Fibroblast of skin of left biceps (primary cell): ENCODE results near the gene GSTT2B.
"Not testable (repeated sequence)": the region's sequence is repeated elsewhere in the genome, so short reads cannot be mapped to it uniquely, and the experiment has no call there.

Experiments
- DNase-seq, 2 experiments: peaks; one replicate each; pipeline ENCODE4 v3.0.0-alpha.2; 2013; ENCODE audit warnings: low read depth in 2 of 2

The GSTT2B gene

GRCh38 chr22:23947391-23947790 lies 13.6 kb downstream of the GSTT2B start:
- not testable (repeated sequence) for DNase-seq

DNA sequence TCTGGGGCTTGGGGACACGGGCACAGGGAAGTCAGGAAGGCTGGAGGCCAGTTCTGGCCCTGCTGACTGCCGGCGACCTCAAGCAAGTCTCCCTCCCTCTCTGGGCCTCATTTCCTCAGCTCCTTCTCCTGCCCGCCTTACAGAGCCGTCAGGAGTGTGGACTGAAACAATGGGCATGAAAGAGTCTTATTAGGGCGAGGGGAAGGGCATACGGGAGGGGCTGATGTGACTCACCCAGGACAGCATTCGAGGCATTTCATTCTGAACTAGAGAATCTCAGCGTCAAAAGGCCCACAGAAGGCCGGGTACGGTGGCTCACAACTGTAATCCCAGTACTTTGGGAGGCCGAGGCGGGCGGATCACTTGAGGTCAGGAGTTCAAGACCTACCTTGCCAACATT lies 20.8 kb downstream of the GSTT2B start:
- DNase-seq = not testable (repeated sequence)

DNA sequence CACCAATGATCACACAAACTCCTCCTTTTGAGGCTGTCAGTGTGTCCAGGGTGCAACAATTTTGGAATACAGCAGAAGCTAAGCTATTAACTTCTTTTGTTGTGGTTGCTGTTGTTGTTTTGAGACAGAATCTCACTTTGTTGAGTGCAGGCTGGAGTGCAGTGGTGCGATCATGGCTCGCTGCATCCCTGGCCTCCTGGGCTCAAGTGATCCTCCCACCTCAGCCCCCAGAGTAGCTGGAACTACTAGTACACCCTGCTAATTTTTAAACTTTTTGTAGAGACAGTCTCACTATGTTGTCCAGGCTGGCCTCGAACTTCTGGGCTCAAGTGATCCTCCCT lies 22.0 kb downstream of the GSTT2B start:
- DNase-seq = no peak

DNA sequence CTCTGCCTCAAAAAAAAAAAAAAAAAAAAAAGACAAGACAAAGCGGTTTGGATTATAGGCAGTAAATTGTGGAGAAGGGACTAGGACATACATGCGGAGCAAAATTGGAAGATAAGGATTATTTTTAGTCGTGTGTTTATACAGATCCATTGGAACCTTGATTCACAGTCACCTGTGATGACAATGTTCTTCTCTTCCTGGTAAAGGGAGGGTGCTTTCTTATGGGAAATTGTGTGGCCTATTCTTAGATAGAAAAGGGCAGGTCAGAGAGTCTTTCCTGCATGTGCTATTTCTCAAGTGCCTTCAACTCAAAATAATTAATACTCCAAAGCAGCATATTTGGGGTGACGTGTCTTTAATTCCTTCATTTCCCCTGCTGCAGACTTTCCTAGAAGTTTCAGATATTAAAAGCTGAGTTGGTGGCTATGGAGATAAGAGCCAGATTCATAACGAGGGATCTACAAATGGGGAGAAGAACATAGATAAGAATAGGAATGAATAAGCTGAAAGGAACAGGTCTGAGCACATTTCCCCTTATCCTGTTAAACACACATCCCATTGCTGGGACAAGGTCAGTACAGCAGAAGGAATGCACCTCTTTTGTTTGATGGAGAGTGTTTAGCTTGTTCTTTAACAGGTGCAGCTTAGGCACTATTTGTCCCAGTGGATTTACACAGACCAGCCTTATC lies 22.5 kb downstream of the GSTT2B start:
- no peak for DNase-seq

- DNase-seq = no peak
Observed at GRCh38 chr22:23926561-23926960, 34.4 kb downstream of the GSTT2B start.

GRCh38 chr22:23925020-23925606 lies 35.9 kb downstream of the GSTT2B start:
- DNase-seq = no peak

DNA sequence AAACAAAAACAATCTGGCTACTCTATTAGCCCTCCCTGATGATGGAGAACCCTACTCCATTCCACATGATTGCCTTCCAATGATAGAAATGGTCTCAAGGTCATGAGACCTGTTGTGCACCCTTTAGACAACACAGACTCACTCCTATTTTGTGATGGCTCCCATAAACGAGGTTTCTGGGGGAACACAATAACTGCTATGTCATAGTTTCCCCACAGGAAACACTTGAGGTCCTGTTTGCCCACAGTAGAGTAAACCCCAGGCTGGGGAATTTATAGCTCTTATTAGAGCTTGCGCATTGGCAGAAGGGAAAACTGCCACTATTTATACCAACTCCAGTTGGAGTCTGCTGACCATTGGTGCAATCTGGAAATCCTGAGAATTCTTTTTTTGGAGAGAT lies 38.1 kb downstream of the GSTT2B start:
- no peak for DNase-seq

DNA sequence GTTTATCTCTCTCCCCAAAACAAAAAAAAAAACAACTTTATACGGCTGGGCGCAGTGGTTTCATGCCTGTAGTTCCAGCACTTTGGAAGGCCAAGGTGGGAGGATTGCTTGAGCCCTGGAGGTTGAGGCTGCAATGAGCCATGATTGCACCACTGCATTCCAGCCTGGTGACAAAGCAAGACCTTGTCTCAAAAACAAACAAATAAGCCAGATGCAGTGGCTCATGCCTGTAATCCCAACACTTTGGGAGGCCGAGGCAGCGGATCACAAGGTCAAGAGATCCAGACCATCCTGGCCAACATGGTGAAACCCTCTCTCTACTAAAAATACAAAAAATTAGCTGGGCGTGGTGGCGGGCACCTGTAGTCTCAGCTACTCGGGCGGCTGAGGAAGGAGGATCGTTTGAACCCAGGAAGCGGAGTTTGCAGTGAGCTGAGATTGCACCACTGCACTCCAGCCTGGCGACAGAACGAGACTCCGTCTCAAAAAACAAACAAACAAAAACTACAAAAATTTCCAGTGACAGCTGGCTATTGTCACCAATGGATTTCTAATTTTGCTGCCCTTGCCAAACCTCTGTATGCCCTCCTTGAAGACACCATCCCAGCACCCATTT lies 39.3 kb downstream of the GSTT2B start:
- not testable (repeated sequence) for DNase-seq

DNA sequence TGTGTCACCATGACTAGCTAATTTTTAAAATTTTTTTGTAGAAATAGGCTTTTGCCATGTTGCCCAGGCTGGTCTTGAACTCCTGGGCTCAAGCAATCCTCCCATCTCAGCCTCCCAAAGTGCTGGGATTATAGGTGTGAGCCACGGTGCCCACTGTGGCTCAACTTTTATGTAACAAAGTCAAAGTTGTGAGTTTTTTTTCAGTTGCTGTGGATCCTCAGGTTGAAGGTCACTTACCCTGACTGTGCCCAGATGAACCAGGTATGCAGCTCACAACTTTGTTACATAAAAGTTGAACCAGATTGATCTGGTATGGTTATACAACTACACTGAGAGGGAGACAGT lies 40.8 kb downstream of the GSTT2B start:
- DNase-seq = not testable (repeated sequence)

DNA sequence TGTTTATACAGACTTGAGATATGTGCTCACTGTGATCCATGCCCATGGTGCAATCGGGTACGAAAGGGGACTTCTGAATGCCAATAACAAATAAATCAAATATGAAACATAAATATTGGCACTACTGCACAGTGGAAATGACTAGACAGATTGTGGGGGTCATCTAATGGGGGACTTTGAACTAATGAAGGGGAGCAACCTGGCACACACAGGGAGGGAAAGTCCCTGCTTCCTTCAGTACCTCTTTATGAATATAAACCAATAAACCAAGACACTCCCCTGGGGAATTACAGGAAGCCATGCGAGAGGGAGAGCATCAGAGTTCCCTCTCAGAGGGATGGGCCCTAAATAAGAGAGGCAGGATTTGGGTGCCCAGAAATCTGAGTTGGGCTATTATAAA lies 45.7 kb downstream of the GSTT2B start:
- DNase-seq = no peak

DNA sequence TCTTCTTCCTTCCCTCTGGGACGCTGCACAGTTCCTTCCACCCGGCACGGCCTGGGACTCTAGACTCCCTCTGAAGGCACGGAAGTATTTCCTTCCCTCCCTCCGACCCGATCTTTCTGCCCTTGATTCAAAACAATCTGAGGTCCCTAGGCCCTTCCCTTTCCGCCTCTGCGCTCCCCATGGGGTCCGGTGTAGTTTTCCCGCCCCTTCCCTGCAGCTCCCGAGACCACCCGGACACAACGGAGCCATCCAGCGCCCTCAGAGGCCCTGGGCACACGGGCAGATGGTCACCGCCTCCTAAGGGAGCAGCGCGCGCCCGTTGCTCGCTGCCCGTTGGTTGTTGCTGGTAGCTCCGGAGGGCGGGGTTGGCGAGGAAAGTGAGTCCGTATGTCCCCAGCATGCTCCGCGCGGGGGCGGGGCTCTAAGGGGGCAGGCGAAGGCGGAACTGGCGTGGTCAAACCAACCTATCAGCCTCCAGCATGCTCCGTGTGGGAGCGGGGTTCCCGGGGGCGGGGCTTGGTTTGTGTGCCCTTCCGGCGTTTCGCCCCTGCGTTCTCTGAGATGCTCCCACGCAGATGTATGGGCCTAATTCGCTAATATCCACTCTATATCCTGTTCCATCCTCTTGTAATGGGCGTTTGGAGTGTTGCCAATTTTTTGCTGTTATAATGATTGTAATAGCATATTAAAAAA lies 47.2 kb downstream of the GSTT2B start:
- DNase-seq = peak; percentile 94 to 95

DNA sequence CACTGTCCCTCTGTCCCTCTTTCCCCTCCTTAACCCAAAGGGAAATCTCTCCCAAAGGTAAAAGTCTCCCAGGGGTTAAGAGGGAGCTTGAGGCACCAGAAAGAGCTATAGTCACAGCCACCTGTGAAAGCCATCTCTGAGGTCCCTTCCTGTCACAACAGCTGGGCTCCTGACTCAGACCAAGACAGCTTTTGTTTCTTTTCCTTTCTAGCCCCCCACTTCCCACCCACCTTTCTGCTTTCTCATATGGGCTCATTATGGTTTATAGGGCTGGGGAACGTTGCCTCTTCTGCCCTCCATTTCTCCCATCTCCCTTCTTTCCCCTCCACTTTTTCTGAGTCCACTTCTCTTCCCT lies 47.7 kb downstream of the GSTT2B start:
- no peak for DNase-seq

DNA sequence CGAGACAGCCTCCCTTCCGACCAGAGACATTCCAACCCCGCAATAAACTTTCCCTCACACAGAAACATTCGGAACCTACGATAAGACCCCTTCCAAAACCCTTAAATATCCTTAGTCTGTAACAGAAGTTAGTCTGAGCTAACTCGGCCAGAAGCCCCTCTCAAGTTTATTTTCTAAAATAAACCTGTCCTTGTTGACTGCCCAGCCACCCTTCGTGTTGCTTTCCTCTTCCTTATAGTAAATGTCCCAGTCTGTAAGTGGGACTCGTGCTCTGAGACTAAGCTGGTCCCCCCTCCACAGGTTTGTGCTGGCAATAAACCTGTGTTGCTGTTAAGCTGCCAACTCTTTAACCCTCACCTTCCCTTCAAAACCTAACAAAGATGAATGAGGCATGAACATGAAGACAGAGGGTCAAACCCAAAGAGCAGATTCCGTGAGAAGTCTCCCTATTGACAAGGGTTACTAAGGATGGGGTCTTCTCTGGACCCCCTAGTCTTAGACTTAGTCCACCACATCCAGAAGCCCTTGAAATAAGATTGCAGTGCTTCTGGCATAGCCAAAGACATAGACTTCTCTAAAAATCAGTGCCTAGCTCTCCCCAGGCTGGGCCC lies 48.6 kb downstream of the GSTT2B start:
- no peak for DNase-seq

DNA sequence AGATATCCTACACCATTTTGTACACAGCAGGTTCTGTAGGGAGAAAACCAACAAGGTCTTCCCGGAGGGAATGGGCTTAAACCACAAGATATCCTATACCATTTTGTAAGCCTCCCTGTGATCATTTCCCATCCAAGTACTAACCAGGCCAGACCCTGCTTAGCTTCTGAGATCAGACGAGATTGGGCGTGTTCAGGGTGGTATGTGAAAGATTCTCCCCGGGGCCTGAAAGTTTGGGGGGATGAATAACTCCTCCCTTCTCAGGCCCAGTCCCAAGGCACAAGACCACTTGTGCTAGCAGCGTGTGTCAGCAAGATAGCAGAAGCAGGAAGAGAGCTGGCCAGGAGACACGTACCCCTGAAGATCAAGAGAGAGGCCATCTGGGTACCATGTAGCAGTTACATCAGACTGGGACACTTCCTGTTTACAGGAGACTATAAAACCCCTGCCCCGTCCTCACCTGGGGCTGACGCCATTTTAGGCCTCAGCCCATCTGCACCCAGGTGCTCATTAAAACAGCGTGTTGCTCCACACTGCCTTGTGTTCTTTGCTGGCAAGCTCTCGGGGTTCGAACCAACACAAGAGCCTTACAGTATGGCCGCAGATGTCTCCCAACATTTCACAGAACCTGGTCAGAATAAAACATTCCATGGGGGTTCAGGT lies 49.5 kb downstream of the GSTT2B start:
- DNase-seq = no peak

DNA sequence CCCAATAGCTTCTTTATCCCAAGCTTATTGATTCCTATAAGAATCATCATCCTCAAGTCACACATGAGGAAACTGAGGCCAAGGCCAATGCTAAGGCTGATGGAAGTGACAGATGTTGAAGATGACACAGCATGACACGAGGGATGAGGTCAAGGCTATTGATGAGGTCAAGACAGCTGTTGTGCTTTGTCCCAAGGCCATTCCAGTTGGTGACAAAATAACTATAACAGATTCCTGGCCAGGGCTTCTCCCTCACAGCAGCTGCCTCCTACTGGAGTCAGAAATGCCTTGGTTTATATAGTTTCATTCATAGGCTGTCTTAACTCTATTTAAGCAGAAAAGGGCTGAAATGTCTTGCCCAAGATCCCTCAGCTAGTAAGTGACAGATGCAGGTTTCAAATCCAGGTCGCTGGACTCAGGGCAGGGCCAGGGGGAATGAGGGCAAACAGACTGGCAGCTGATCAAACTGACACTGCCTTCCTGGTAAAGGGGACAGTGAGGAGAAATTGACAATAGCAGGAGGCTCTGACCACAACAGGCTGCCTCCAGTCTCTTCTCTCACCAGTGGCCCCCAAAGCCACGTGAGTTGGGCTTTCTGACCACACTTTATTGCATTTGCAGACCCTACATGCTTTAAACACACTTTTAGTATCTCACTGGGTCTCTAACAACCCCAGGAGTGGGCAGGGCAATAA lies 50.4 kb downstream of the GSTT2B start:
- no peak for DNase-seq

- no peak for DNase-seq
Observed at GRCh38 chr22:23909296-23909898, 51.6 kb downstream of the GSTT2B start.

DNA sequence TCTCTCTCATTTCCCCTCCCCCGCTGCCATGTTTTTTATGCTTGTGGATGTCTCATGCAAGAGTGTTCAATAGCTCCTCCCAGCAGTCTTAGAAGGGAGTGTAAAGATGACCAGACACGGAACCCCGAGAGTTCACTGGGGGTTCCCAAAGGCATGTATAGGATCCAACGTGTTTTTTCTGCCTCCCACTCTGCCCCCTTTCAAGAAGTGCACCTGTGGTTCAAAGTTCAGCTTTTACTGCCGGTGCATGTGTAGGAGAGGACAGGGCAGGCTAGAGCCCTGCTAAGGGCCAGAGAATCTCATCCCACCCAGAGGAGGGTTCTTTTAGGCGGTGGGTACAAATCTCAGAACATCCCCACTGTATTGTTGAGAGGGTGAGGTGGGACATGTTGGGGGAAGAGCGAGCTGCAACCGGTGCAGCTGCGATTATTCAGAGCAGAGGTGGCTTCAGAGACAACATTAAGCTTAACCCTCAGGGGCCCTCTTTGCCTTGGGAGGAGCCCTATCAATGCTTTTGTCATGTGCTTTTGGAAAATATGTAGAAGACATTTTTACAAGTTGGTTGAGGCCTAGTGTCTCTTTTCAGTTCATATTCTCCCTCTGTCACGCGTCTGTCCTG lies 52.3 kb downstream of the GSTT2B start:
- DNase-seq = no peak

DNA sequence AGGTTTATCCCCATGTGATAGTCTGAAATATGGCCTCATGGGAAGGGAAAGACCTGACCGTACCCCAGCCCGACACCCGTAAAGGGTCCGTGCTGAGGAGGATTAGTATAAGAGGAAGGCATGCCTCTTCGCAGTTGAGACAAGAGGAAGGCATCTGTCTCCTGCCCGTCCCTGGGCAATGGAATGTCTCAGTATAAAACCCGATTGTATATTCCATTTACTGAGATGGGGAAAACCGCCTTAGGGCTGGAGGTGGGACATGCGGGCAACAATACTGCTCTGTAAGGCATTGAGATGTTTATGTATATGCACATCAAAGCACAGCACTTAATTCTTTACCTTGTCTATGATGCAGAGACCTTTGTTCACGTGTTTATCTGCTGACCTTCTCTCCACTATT lies 53.6 kb downstream of the GSTT2B start:
- DNase-seq = not testable (repeated sequence)
